HCT116 (cell line): Measurements from ENCODE around the gene CD3G. TPM values are rescaled to one million over a fixed set of nuclear protein-coding genes. Genes with fewer than 3 reads are reported as not detected.

ENCODE experiments used
- ATAC-seq: fragments of 200-7000 bp; cut with Tn5 transposase; 2 replicates; pipeline ENCODE4 v1.9.1; 2020; ENCODE audit warnings: mild to moderate bottlenecking, moderate library complexity
- BruUV-seq: library from RNA; stranded (reverse); fragments of 400-500 nt; replicated peaks from 2 replicates; lab custom pipeline; 2021; lab: Mats Ljungman, UMichigan
- CTCF ChIA-PET: fragments of 300-600 bp; sonication (Branson Sonifier 250); formaldehyde crosslinking; loops from one replicate; lab custom pipeline; 2021; ENCODE audit warnings: antibody characterized with exemption; lab: Charles Lee
- POLR2A ChIA-PET: fragments of 300-600, 350-600 bp; sonication (Branson Sonifier 250); formaldehyde crosslinking; loops from one replicate; lab custom pipeline; 2021; ENCODE audit warnings: antibody characterized with exemption; lab: Charles Lee
- RAD21 ChIA-PET, 2 experiments: fragments of 300-600 bp; sonication (Branson Sonifier 250); formaldehyde crosslinking; loops; one replicate each; lab custom pipeline; 2023; ENCODE audit warnings: low total read pairs in 2 of 2; ENCODE audit not compliant: uncharacterized antibody in 2 of 2, unreplicated experiment in 2 of 2, low non-redundant PET in 1 of 2; lab: Charles Lee
- DNase-seq: peaks from one replicate; pipeline ENCODE4 v3.0.0-alpha.2; 2010; ENCODE audit warnings: low read depth, low spot score
- H2AFZ ChIP-seq: fragments of 200-600 bp; shearing (Covaris generic), sonication (generic); 2 replicates; pipeline ENCODE4 v1.6.1; 2017; ENCODE audit warnings: low read depth, mixed run types, mixed read lengths, antibody characterized with exemption, low read length; ENCODE audit not compliant: poor library complexity, severe bottlenecking
- H3K27ac ChIP-seq: 2 replicates; pipeline ENCODE4 v1.5.1; 2012; ENCODE audit warnings: low read depth, low read length
- H3K27me3 ChIP-seq: fragments of 200-600 bp; sonication (generic); 2 replicates; pipeline ENCODE4 v1.6.1; 2016; ENCODE audit warnings: mixed run types, low read length, mixed read lengths; ENCODE audit not compliant: insufficient read depth
- H3K36me3 ChIP-seq, 2 experiments: fragments of 200-500 bp in 1 of 2; fragments of 200-600 bp in 1 of 2; sonication (Bioruptor generic) in 1 of 2; sonication (generic) in 1 of 2; 2 replicates each; pipeline versions ENCODE4 v1.5.1 to v1.6.1; 2014 to 2016; ENCODE audit warnings: low read length in 2 of 2, inconsistent platforms in 1 of 2, mixed read lengths in 1 of 2, mixed run types in 1 of 2; ENCODE audit not compliant: insufficient read depth in 2 of 2, control insufficient read depth in 1 of 2
- H3K4me1 ChIP-seq, 2 experiments: fragments of 200-600 bp in 1 of 2; sonication (generic) in 1 of 2; 2 replicates each; pipeline versions ENCODE4 v1.5.1 to v1.6.1; 2012 to 2017; ENCODE audit warnings: low read length in 2 of 2, inconsistent platforms in 1 of 2, mild to moderate bottlenecking in 1 of 2, mixed read lengths in 1 of 2, mixed run types in 1 of 2, moderate library complexity in 1 of 2; ENCODE audit not compliant: insufficient read depth in 2 of 2, control insufficient read depth in 1 of 2
- H3K4me2 ChIP-seq: fragments of 200-600 bp; sonication (generic); 2 replicates; pipeline ENCODE4 v1.6.1; 2017; ENCODE audit warnings: mixed run types, low read length, mixed read lengths
- H3K4me3 ChIP-seq, 2 experiments: fragments of 200-600 bp in 1 of 2; sonication (generic) in 1 of 2; replicated peaks in 1 of 2; 2 replicates each; pipeline ENCODE4 v1.5.1; 2011 to 2016; ENCODE audit warnings: low read length in 2 of 2, control low read depth in 1 of 2, low read depth in 1 of 2, mild to moderate bottlenecking in 1 of 2, mixed read lengths in 1 of 2, mixed run types in 1 of 2
- H3K79me2 ChIP-seq: fragments of 200-600 bp; sonication (generic); 2 replicates; pipeline ENCODE4 v1.6.1; 2017; ENCODE audit warnings: mild to moderate bottlenecking, mixed run types, low read length, moderate library complexity, mixed read lengths; ENCODE audit not compliant: insufficient read depth
- H3K9ac ChIP-seq: fragments of 200-600 bp; sonication (generic); 2 replicates; pipeline ENCODE4 v1.6.1; 2016; ENCODE audit warnings: low read length, mixed read lengths
- H3K9me2 ChIP-seq: fragments of 200-600 bp; sonication (generic), shearing (Covaris generic); 2 replicates; pipeline ENCODE4 v1.6.1; 2017; ENCODE audit warnings: mixed run types, mild to moderate bottlenecking, moderate library complexity; ENCODE audit not compliant: insufficient read depth
- H3K9me3 ChIP-seq, 2 experiments: fragments of 200-500 bp in 1 of 2; fragments of 200-600 bp in 1 of 2; sonication (Bioruptor generic) in 1 of 2; sonication (generic) in 1 of 2; 2 replicates each; pipeline ENCODE4 v1.6.1; 2014 to 2017; ENCODE audit warnings: low read length in 2 of 2, mixed read lengths in 2 of 2, inconsistent platforms in 1 of 2, low read depth in 1 of 2, mild to moderate bottlenecking in 1 of 2, mixed run types in 1 of 2, moderate library complexity in 1 of 2; ENCODE audit not compliant: control insufficient read depth in 1 of 2, insufficient read depth in 1 of 2
- H4K20me1 ChIP-seq: fragments of 200-600 bp; sonication (generic), shearing (Covaris generic); 2 replicates; pipeline ENCODE4 v1.6.1; 2017; ENCODE audit warnings: mixed run types, mild to moderate bottlenecking, moderate library complexity; ENCODE audit not compliant: insufficient read depth
- ATF3 ChIP-seq: IDR thresholded peaks from 2 replicates; pipeline ENCODE4 v1.6.1; 2012
- CBX3 ChIP-seq: IDR thresholded peaks from 2 replicates; pipeline ENCODE4 v1.6.1; 2012; ENCODE audit warnings: low read depth
- CEBPB ChIP-seq: IDR thresholded peaks from 2 replicates; pipeline ENCODE4 v1.6.1; 2012; ENCODE audit warnings: low read depth
- EGR1 ChIP-seq: IDR thresholded peaks from 2 replicates; pipeline ENCODE4 v1.6.1; 2012; ENCODE audit warnings: low read depth
- EZH2 ChIP-seq: fragments of 200-600 bp; sonication (generic); IDR thresholded peaks from 2 replicates; pipeline ENCODE4 v1.6.1; 2017; ENCODE audit warnings: antibody characterized with exemption, mixed run types
- EZH2phosphoT487 ChIP-seq: fragments of 200-600 bp; IDR thresholded peaks from 2 replicates; pipeline ENCODE4 v1.6.1; 2018; ENCODE audit warnings: antibody characterized with exemption, borderline replicate concordance
- FOSL1 ChIP-seq: IDR thresholded peaks from 2 replicates; pipeline ENCODE4 v1.6.1; 2012; ENCODE audit warnings: low read depth
- JUND ChIP-seq: IDR thresholded peaks from 2 replicates; pipeline ENCODE4 v1.6.1; 2012
- POLR2A ChIP-seq: IDR thresholded peaks from 2 replicates; pipeline ENCODE4 v1.7.0; 2011; ENCODE audit warnings: borderline replicate concordance; ENCODE audit not compliant: insufficient read depth, insufficient read length; ENCODE audit errors: extremely low read depth
- POLR2AphosphoS5 ChIP-seq: IDR thresholded peaks from 2 replicates; pipeline ENCODE4 v1.6.1; 2011; ENCODE audit warnings: mild to moderate bottlenecking, low read depth, low read length, moderate library complexity
- RAD21 ChIP-seq: IDR thresholded peaks from 2 replicates; pipeline ENCODE4 v1.6.1; 2012; ENCODE audit warnings: low read depth, mild to moderate bottlenecking
- SIN3A ChIP-seq: IDR thresholded peaks from 2 replicates; pipeline ENCODE4 v1.6.1; 2012; ENCODE audit warnings: low read depth
- SP1 ChIP-seq: IDR thresholded peaks from 2 replicates; pipeline ENCODE4 v1.6.1; 2012; ENCODE audit warnings: low read depth
- SRF ChIP-seq: IDR thresholded peaks from 2 replicates; pipeline ENCODE4 v1.6.1; 2012; ENCODE audit warnings: low read depth
- TCF7L2 ChIP-seq: IDR thresholded peaks from 2 replicates; pipeline ENCODE4 v1.7.0; 2011; ENCODE audit warnings: borderline replicate concordance, inconsistent platforms; ENCODE audit not compliant: insufficient read depth, insufficient read length; ENCODE audit errors: extremely low read depth
- YY1 ChIP-seq: IDR thresholded peaks from 2 replicates; pipeline ENCODE4 v1.6.1; 2011; ENCODE audit warnings: low read length, low read depth, moderate library complexity, mild to moderate bottlenecking; ENCODE audit not compliant: insufficient replicate concordance; ENCODE audit errors: extremely low read depth
- ZFX ChIP-seq: fragments of 450-650 bp; IDR thresholded peaks from 2 replicates; pipeline ENCODE4 v1.6.1; 2017
- ZNF274 ChIP-seq: fragments of 200-500 bp; sonication (Bioruptor generic); IDR thresholded peaks from 2 replicates; pipeline ENCODE4 v1.6.1; 2014; ENCODE audit warnings: mild to moderate bottlenecking, low read depth, low read length, inconsistent platforms
- intact Hi-C: fragments of 100-400 bp; cut with micrococcal nuclease; formaldehyde crosslinking; loops from 2 replicates; pipeline ENCODE4 v1.10.0; 2022
- total RNA-seq: library from RNA; stranded (reverse); gene quantifications from one replicate; pipeline ENCODE4 v1.2.1, GENCODE V29; 2021; ENCODE audit not compliant: unreplicated experiment
- TF ChIP-seq, protein P1 (sequence below), 3 experiments: fragments of 200-600 bp in 1 of 3; sonication (generic) in 1 of 3; IDR thresholded peaks in 2 of 3; conservative IDR thresholded peaks in 1 of 3; 2 replicates each; pipeline ENCODE4 v1.5.1; 2012 to 2017; ENCODE audit warnings: low read depth in 2 of 3, low read length in 2 of 3, antibody characterized with exemption in 1 of 3, borderline replicate concordance in 1 of 3, control low read depth in 1 of 3, mild to moderate bottlenecking in 1 of 3, mixed read lengths in 1 of 3, mixed run types in 1 of 3, moderate library complexity in 1 of 3; ENCODE audit not compliant: insufficient read depth in 1 of 3

The CD3G gene
- total RNA-seq, 1 experiment from 2014 or later, result 0.20 TPM

GRCh38 chr11:118373263-118373662, 29.1 kb downstream of the CD3G start:
- Histone ChIP-seq H3K9me3 (no peaks in the 10 kb centered on the region), H4K20me1 (no peaks in the 10 kb centered on the region), H3K9ac (no peak overlapping the region), H3K36me3 (peaks cover 50 to 55% of the 10 kb centered on the region in 2 experiments; a peak in 3 of 4 replicates), H2AFZ (no peak overlapping the region), H3K27me3 (no peaks in the 10 kb centered on the region), H3K9me2 (no peaks in the 10 kb centered on the region), H3K4me1 (no peaks in the 10 kb centered on the region), H3K4me3 (no peak overlapping the region), H3K27ac (no peak overlapping the region), H3K79me2 (no peaks in the 10 kb centered on the region), H3K4me2 (no peak overlapping the region)
- ATAC-seq, result no peak
- intact Hi-C loops, result no loop called here
- ChIA-PET POLR2A (no interaction called here), CTCF (no interaction called here), RAD21 (no interaction called here)
- TSS peak; percentile 11 for BruUV-seq
- DNase-seq, result no peak
- TF ChIP-seq ZFX, result no peak
- no peak for TF ChIP-seq POLR2A
- no peak for TF ChIP-seq JUND
- no peak for TF ChIP-seq ATF3
- no peak for TF ChIP-seq EZH2
- no peak for TF ChIP-seq EZH2phosphoT487
- TF ChIP-seq YY1, result no peak
- no peak for TF ChIP-seq CEBPB
- no peak for TF ChIP-seq SRF
- TF ChIP-seq RAD21, result no peak
- TF ChIP-seq EGR1, result no peak
- no peak for TF ChIP-seq SP1
- TF ChIP-seq CBX3, result no peak
- TF ChIP-seq SIN3A, result no peak

- no peaks in the 10 kb centered on the region for H4K20me1 ChIP-seq
- BruUV-seq, result no TSS peak
- H3K27ac ChIP-seq, result no peak overlapping the region
- no peak overlapping the region for H3K4me3 ChIP-seq
- H3K4me1 ChIP-seq, result no peaks in the 10 kb centered on the region
- ChIA-PET POLR2A (no interaction called here), CTCF (no interaction called here), RAD21 (no interaction called here)
- no peak overlapping the region for H3K9ac ChIP-seq
- no peaks in the 10 kb centered on the region for H3K9me2 ChIP-seq
- H3K36me3 ChIP-seq, result peaks cover 48 to 56% of the 10 kb centered on the region in 2 experiments
- intact Hi-C loops, result no loop called here
- no peak overlapping the region for H2AFZ ChIP-seq
- no peaks in the 10 kb centered on the region for H3K9me3 ChIP-seq
- no peak for DNase-seq
- H3K4me2 ChIP-seq, result no peak overlapping the region
- H3K27me3 ChIP-seq, result no peaks in the 10 kb centered on the region
- H3K79me2 ChIP-seq, result no peaks in the 10 kb centered on the region
- no peak for ATAC-seq
- TF ChIP-seq ZNF274 (no peak), POLR2AphosphoS5 (no peak), ZFX (no peak), CBX3 (no peak), FOSL1 (no peak), TCF7L2 (no peak), ATF3 (no peak), EZH2 (no peak), YY1 (no peak), SP1 (no peak), EZH2phosphoT487 (no peak), SRF (no peak), SIN3A (no peak)
- TF ChIP-seq, protein P1, sequence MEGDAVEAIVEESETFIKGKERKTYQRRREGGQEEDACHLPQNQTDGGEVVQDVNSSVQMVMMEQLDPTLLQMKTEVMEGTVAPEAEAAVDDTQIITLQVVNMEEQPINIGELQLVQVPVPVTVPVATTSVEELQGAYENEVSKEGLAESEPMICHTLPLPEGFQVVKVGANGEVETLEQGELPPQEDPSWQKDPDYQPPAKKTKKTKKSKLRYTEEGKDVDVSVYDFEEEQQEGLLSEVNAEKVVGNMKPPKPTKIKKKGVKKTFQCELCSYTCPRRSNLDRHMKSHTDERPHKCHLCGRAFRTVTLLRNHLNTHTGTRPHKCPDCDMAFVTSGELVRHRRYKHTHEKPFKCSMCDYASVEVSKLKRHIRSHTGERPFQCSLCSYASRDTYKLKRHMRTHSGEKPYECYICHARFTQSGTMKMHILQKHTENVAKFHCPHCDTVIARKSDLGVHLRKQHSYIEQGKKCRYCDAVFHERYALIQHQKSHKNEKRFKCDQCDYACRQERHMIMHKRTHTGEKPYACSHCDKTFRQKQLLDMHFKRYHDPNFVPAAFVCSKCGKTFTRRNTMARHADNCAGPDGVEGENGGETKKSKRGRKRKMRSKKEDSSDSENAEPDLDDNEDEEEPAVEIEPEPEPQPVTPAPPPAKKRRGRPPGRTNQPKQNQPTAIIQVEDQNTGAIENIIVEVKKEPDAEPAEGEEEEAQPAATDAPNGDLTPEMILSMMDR (IDR thresholded peaks at IDR 0.05 in 2 of 3, conservative IDR thresholded peaks at IDR 0.05 in 1 of 3; ENCODE audit: borderline replicate concordance in 1 of 3, insufficient read depth in 1 of 3, low read depth in 2 of 3, low read length in 2 of 3), result no peak
Measured at GRCh38 chr11:118373871-118374270, 29.7 kb downstream of the CD3G start.
